KG1 (cell line): ENCODE data around the gene PCNT.

Experiments used
- DNase-seq: peaks from one replicate; lab custom pipeline; 2025; lab: John Stamatoyannopoulos, UW

The PCNT gene

DNA sequence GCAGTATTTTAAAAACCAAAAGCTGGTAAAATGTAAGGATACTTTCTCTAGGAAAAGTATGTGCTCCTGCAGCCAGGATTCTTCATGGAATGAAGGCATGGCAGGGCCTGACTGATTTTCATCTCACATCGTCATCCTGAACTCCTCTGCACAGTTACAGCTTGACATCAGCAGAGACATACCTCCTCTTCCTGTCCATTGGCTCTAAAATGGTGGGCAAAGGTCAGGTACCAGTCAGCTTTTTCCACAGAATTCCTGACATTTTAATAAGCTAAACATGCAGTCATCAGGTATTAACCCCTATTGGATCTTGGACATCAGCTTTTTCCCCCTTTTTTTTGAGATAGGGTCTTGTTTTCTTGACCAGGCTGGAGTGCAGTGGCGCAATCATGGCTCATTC lies 5.8 kb downstream of the PCNT start:
- DNase-seq, result no peak

DNA sequence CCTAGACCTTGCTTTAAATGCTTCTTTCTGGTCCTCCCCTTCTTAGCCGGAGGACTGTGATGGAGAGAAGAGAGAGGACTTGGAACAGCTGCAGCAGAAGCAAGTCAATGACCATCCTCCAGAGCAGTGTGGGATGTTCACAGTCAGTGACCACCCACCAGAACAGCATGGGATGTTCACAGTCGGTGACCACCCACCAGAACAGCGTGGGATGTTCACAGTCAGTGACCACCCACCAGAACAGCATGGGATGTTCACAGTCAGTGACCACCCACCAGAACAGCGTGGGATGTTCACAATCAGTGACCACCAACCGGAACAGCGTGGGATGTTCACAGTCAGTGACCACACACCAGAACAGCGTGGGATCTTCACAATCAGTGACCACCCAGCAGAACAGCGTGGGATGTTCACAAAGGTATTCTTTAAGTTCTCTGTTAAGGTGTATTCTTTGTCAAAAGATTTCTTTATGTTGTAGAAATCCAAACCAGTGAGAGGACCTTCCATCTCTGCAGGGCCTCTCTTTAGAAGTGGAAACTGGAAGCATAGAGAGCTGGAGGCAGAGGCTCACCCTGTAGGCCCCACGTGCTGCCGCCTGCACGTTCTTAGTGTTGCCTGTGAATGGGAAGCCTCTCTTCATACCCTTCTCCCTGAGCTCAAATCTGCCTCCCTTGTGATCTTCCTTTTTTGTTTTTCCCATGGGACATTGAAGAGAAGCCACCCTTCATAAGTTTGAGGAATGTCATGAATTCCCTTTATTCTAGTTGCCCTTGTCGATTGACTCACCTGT lies 10.6 kb downstream of the PCNT start:
- DNase-seq, result no peak

DNA sequence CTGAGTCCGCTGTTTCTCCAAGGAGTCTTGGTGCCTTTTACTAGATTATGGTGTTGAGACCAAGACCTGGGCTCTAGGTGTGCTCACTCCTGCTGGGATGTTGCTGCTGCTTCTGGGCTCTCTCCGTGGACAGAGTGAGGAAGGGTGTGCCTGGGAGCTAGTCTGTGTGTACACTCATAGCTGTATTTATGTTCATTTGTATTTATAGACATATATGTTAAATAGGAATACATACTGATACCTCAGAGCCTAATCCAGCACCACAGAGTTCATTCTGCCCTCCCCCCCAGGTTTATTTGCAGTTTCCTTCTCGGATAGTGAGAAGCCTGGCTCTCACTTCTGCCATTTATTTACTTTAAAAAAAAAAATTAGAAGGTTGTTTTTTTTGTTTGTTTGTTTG lies 12.6 kb downstream of the PCNT start:
- DNase-seq, result no peak

DNA sequence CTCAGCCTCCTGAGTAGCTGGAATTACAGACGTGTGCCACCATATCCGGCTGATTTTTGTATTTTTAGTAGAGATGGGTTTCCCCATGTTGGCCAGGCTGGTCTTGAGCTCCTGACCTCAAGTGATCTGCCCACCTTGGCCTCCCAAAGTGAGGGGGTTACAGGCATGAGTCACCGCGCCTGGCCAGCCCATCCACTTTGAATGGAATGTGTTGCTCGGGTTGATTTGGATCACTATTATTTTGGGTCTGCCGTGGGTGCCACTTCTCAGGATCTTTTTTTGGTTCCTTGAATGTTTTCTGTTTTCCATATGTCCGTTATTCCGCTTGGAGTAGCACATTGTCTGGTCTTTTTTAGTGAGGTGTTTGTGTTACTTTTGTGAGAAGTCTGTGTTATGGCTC lies 17.0 kb downstream of the PCNT start:
- DNase-seq, result no peak

DNA sequence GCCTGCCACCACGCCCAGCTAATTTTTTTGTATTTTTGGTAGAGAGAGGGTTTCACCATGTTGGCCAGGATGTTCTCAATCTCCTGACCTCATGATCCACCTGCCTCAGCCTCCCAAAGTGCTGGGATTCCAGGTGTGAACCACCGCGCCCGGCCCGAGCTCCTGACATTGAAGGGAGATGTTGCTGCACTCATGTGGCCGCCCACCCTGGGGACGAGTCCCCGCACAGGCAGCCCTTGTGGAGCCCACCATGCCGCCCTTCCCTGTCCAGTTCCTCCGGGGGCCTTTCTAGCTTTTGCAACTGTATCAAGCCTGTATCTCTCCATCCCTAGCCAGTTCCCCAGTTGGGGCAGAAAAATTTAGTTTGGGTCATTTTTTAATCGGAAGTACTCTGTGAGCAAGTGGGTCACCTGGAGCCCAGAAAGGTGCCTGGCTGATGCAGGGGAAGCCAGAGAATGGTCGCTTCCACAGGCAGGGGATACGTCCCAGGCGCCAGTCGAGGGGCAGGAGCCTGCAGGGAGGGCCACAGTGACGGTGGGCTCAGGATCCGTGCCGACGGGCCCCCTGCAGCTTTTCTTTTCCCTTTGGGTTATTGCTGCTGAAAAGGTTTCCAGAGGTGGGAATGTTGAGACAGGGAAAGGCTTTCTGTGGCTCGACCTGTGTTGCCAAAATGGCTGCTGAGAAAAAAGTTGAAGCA lies 20.4 kb downstream of the PCNT start:
- DNase-seq, result no peak

DNA sequence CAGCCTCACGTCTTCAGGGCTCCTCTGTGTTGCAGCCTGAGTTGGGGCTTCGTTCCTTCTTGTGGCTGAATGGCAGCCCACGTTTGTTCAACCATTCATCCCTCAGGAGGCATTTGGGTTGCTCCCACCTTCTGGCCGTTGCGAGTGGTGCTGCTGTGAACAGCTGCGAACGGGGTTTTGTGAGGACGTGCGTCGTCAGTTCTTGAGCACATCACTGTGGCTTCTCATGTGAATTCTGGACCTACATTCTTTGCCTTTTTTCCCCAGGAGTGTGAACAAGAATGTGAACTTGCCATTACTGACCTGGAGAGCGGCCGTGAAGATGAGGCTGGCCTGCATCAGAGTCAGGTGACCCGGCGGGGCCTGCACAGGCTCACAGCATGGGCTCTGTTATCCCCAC lies 21.9 kb downstream of the PCNT start:
- DNase-seq, result no peak

DNA sequence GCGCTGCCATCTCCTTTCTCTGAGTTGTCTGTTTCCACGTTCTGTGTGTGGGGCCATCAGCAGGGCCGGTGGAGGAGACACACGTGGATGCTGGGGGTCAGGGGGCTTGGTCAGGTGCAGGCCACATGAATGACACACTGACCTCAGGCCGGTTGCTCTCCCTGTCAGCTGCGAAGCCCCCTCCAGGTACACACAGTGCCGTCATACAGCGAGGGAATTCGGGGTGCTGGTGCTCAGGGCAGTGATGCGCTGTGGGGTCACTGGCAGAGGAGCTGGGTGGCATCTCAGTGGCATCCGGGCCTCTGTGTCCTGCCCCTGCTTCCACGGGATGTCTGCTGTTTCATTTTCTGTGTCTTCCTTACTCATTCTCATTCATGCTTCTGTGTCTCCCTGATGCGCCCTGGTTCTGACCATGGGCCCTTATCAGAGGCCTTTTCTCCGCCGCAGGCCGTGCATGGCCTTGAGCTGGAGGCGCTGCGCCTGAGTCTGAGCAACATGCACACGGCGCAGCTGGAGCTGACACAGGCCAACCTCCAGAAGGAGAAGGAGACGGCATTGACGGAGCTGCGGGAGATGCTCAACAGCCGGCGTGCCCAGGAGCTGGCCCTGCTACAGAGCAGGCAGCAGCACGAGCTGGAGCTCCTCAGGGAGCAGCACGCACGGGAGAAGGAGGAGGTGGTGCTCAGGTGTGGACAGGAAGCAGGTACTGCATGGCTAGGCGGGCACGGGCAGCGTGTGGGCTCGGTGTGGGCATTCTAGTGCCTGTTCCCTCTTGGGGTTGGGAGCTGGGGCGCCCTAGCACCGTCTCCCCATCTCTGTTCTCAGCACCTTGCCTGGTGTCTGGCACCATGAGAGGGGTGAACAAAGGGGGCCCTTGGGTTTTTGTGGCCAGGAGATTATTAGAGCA lies 22.6 kb downstream of the PCNT start:
- no peak for DNase-seq

DNA sequence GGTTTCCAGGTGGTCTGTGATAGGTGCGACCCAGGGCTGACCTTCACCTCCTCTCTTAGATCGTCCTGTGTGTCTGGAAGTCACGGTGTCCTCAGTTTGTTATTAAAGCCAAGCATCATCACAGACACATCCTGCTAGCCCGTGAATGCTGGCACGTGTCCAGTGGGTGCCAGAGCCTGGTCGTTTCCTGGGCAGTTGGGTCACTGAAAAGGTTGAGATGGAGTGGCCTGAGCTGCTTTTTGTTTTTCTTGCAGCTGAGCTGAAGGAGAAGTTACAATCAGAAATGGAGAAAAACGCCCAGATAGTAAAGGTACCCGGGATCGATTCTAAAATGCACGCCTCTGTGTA lies 23.2 kb downstream of the PCNT start:
- DNase-seq, result no peak

DNA sequence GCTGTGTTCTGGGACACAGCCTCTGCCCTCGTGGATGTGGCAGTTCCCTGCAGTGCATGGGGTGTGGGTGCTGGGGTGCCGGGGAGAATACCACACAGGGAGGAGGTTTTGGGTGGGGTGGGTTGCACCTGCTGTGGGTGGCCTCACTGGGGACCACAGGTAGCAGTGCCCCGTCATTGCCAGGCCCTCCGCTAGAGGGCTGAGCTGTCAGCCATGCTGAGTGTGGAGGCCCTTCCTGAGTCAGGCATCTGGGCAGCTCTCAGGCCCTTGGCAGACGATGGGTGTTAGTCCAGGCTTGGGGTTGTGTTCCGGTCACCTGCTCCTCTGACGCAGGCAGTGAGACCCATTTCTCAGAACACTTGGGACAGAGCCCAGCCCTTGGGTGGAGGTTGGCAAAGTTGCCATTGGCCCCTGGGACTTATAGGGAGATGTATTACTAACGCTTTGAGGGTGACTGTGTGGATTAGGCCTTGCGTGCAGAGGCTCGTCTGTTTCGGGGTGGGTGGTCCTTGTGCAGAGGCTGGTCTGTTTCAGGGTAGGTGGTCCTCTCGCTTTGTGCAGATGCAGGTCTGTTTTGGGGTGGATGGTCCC lies 23.9 kb downstream of the PCNT start:
- no peak for DNase-seq

DNA sequence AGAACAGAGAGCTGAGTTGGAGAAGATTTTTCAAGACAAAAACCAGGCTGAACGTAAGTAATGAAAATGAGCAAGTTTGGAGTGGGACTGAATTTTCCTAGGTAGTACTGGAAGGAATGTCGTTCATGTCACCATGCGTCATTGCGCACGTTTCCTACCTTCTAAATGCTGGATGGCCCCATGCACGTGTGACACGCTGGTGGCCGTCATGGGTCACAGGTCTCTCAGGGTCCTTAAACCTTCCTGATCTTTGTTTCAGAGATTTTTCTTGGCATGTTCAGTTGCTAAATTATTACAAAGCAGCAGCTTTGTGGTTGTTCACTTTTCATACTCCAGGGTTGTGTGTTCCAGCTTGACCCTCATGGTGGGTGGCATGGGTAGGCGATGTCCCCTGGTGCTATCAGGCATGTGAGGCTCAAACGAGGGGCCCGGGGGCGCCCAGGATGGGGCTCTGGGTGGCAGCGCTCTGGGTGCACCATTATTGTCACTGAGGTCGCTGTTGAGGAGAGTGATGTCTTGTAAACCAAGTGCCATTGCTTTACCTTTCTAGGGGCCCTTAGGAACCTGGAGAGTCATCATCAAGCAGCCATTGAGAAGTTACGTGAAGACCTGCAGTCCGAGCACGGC lies 25.3 kb downstream of the PCNT start:
- no peak for DNase-seq

DNA sequence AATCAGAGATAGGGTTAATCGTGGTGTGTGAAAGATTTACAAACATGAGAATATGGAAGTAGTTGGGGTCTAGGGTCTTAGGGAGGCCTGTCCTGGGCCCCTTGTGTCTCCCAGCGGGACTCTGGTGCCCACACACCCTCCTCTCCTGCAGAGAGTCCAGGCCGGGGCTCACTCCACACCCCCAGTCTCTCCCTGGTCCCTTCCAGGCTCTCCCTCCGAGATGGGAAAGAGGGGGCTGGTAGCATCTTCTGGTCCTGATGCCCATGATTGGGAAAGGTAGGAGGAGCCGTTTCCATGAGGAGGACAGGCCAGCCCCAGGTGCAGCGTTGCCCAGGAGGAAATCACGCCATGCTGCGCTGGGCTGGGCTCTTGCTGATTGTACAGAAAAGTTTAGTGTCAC lies 26.6 kb downstream of the PCNT start:
- DNase-seq, result no peak

DNA sequence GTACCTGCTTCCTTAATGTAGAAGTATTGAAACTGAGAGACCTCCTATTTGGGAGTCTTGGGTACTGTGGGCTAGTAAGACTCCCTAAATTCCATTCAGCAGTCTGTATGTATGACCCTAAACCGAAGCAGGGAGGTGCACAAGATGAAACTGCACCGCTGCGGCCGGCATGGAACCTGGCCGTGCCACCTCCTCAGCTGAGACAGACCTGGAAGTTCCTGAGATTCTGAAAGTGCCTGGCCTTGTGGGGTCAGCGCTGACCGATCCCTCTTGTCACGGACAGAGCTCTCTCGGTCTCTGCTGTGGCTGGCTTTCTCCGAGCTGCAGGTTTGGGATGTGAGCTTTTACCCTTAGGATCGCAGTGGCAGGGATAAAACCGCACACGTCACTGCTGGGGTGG lies 27.0 kb downstream of the PCNT start:
- no peak for DNase-seq

DNA sequence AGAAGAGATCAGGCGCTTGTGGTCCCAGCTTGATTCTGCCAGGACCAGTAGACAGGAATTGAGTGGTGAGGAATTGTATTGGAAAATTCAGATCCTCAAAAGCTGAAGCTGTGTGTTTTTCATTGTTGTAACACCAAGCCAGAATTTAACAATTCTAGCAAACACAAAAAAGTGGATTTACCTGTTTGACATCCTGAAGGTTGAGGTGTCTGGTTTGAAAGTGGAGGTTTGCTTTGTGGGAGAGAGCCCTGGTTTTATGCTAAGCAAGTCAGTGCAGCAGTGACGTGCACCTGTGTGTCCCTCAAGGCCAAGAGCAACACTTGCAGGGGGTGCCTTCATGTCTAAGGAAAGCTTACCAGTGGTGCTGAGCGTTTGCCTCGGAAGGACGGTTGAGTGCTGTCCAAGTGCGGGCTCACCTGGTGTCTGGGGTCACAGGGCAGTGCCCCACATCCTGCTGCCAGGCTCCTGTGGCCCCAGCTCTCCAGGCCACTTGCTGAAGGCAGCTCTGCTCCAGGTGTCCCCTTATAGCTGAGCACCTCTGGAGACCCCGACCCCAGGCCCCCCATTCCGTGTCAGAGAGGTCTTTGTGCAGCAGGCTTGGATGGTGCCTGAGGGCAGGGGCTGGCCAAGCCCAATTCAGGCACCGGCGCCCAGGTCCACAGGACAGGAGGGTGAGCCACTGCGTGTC lies 27.7 kb downstream of the PCNT start:
- no peak for DNase-seq

DNA sequence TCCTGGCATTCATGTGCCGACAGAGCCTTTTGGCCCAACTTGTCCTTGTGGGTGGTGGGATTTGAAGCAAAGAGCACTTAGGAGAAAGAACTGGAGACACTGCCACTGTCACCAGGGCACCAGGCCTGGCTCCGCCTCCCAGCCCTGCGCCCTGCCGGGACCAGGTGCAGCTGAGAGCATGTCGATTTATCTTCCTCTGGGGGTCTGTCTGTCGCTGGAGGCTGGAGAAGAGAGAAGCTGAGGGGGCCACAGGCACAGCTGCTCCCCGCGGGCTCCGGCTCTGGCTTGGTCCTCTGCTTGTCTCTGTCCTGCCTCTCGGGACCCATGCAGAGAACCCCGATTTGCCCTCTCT lies 28.2 kb downstream of the PCNT start:
- DNase-seq, result no peak

DNA sequence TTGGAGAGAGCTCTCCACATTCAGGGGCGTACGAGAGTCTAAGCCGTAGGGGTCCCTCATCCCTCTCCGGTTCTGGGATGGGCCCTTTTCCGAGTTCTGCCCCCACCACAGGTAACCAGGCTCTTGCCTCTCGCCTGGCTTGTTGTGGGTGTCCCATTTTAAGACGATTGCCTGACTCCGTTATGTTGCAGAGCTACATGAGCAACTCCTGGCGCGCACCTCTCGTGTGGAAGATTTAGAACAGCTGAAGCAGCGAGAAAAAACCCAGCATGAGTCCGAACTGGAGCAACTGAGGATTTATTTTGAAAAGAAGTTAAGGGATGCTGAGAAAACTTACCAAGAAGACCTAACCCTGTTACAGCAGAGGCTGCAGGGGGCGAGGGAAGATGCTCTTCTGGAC lies 29.0 kb downstream of the PCNT start:
- no peak for DNase-seq

DNA sequence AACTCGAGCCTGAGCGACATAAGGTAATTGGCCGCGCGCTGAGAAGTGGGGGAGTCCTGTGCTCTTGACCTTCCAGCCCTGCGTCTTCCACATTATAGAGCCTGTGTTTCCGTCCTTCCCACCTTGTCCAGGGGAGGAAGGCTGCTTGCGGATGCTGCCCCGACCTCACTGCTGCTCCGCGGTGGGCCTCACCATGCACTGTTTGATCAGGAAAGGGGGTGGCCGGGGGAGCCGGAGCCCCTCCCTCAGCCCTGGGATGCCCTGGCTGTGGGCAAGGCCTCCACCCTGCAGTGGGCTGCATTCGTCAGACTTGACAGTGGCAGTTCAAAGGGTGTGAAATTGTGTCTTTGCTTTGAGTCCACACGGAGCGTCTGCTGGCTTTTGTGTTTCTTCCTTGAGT lies 30.1 kb downstream of the PCNT start:
- DNase-seq, result no peak

DNA sequence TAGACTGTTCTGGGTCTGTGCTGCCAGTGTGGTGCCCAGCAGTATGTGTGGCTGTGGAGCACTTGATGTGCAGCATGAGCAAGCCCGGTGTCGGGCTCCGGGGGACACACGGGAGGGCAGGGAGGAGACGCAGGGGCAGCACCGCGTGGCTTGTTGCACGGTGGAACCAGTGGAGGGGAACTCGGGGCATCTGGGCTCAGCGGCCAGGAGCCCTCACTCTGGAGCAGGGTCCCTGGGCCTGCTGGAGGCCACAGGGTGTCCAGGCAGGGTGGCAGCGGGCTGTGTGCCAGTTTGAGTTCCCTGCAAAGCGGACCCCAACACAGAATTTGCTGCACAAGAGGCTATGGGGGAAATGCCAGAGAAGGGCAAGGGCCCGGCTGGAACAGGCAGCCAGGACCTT lies 30.6 kb downstream of the PCNT start:
- DNase-seq, result no peak

DNA sequence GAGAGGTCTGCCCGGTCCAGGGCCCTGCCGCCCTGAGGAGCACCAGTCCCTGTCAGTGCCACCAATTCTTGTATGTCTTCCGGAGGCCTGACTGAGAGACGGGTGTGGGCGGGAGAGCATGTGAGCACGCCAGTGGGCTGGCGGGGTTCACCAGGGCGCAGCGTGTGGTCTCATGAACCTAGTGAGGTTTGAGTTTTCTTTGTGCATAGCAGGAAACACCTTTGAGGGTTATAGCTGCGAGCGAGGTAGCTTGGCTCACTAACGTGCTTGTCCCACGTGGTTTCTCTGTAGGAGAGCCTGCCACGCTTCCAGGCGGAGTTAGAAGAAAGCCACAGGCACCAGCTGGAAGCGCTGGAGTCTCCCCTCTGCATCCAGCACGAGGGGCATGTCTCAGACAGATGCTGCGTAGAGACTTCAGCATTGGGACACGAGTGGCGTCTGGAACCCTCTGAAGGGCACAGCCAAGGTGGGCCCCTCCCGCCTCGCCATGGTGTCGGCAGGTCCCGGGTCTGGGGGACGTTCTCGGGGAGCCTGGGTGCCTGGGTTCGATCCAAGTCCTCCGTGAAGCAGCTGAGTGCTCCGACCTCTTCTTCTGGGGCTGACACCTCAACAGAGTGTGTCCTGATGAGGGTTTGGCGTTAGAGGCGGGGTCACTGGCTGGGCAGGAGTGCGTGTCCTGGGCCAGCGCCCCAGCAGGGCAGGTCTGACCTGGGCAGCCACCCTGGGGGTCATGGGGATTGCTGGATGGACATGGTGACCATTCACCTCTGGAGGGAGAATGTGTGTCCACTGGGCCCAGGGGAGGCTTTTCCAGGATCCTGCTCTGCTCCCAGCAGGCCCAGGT lies 31.4 kb downstream of the PCNT start:
- DNase-seq, result no peak

DNA sequence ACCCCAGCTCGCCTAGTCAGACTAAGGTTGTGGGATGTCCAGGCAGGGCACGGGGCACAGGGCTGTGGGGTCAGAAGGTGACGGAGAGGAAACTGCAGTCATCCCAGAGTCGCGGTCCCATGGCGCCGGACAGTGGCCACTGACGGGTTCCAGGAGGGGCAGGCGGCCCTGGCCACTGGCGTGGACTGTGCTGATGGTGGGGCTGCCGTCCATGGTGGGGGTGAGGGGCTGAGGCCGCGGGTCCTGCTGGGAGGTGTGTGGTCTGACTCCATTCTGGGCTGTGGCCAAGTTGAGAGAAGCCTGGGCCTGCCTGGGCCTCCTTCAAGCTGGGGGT lies 32.0 kb downstream of the PCNT start:
- DNase-seq, result no peak

DNA sequence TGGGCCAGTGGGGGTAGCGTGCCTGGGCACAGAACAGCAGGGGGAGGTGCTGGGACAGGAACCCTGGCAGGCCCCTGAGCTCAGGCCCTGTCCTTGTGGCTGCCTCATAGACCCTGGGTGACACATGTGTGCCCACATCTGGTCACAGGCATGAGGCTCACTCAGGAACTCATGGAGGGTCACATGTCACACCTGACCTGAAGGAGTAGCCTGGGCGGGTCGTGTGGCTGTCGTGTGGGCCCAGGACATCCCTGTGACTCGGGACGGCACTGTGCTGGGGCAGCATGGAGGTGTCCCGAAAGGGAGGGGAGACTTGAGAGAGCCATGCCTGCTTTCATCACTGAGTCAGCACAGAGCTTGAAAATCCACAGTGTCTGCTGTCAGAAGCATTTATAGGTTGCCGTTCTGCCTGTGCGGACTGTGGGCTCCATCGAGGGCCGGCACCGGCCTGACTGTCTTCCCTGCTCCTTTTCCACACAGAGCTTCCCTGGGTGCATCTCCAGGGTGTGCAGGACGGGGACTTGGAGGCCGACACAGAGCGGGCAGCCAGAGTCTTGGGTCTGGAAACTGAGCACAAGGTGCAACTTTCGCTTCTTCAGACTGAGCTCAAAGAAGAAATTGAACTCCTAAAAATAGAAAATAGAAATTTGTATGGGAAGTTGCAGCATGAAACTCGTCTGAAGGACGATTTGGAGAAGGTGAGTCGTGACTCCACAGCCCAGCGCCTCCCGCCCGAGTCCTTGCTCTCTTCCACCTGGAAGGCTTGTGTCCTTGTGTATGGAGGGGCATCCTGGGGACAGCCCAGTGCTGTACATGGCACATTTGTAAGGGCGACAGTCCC lies 32.8 kb downstream of the PCNT start:
- no peak for DNase-seq
